Thoracic aorta (tissue), 2 donors: ENCODE data around the gene HERC6. TPM values are rescaled to one million over a fixed set of nuclear protein-coding genes. Genes with fewer than 3 reads are reported as not detected.
"Not testable (repeated sequence)": the region's sequence is repeated elsewhere in the genome, so short reads cannot be mapped to it uniquely, and the experiment has no call there.

Source experiments
- ATAC-seq: fragments of 150-250 bp; one replicate; pipeline ENCODE4 v1.8.0; 2017; ENCODE audit warnings: low read depth; ENCODE audit not compliant: insufficient number of reproducible peaks, low FRiP score
- DNase-seq: peaks from one replicate; pipeline ENCODE4 v3.0.0-alpha.2; 2020; ENCODE audit warnings: low spot score
- H3K27ac ChIP-seq, 2 donors: fragments of 200-600 bp; sonication (generic); 1 replicate in 1 of 2; 2 replicates in 1 of 2; pipeline ENCODE4 v1.5.1; 2016; ENCODE audit warnings: mild to moderate bottlenecking in 2 of 2, moderate library complexity in 2 of 2
- H3K27me3 ChIP-seq: fragments of 200-600 bp; sonication (generic); replicated peaks from 2 replicates; pipeline ENCODE4 v1.6.0; 2016; ENCODE audit warnings: mild to moderate bottlenecking; ENCODE audit not compliant: insufficient read depth
- H3K36me3 ChIP-seq: fragments of 200-600 bp; sonication (generic); one replicate; pipeline ENCODE4 v1.5.1; 2016
- H3K4me1 ChIP-seq, 2 donors: fragments of 200-600 bp; sonication (generic); 1 replicate in 1 of 2; 2 replicates in 1 of 2; pipeline versions ENCODE4 v1.5.1 to v1.6.0; 2016; ENCODE audit warnings: low read depth in 2 of 2, mild to moderate bottlenecking in 1 of 2; ENCODE audit not compliant: control insufficient read depth in 1 of 2
- H3K4me3 ChIP-seq: fragments of 200-600 bp; sonication (generic); 2 replicates; pipeline ENCODE4 v1.5.1; 2016; ENCODE audit warnings: mild to moderate bottlenecking
- H3K9me3 ChIP-seq: fragments of 200-600 bp; sonication (generic); 2 replicates; pipeline ENCODE4 v1.5.1; 2016
- CTCF ChIP-seq: fragments of 200-600 bp; sonication (generic); IDR thresholded peaks from one replicate; pipeline ENCODE4 v1.5.1; 2019; ENCODE audit warnings: antibody characterized with exemption
- total RNA-seq, 2 donors: library from RNA; depleted of rRNA; stranded (reverse); fragments of >200 nt; gene quantifications; one replicate each; pipeline versions ENCODE4 v1.1.0 to v1.2.3, GENCODE V29; 2016

Gene HERC6
- total RNA-seq, 2 donors from 2014 or later = 7.8 to 12.9 TPM

DNA sequence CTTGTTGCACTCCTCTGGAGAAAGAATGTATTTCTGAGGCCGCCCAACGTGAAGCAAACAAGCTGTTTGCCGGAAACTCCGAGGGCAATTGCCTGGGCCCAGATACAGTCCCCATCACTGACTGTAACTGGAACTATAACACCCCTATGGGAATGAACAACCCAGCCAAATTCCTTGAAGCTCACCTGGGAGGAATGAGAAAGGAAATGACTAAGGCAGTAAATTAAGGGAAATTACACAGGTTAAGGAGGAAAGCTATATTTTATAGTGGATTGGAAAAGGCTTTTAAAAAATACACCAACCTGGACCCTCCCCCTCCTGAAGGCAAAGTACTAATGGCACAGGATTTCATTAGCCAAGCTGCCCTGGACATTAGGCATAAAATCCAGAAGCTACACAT lies 66.6 kb downstream of the HERC6 start:
- Histone ChIP-seq H3K27me3 (no peaks in the 10 kb centered on the region), H3K27ac (no peak overlapping the region), H3K9me3 (no peaks in the 10 kb centered on the region), H3K4me3 (no peak overlapping the region), H3K4me1 (no peaks in the 10 kb centered on the region), H3K36me3 (no peaks in the 10 kb centered on the region)
- ATAC-seq = no peak
- no peak for TF ChIP-seq CTCF
- no peak for DNase-seq

DNA sequence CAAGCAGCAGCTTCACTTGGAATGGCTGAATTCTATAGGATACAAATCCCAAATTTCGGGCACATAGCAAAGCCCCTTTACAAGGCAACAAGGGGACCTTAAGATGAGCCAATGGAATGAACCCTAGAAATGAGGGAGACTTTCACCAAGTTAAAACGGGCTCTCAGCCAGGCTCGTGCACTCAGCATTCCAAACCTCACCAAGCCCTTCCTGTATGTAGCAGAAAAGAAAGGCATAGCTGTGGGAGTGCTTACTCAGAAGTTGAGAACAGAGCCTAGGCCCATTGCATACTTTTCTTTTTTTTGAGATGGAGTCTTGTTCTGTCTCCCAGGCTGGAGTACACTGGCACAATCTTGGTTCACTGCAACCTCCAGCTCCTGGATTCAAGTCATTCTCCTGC lies 67.5 kb downstream of the HERC6 start:
- Histone ChIP-seq H3K27ac (no peak overlapping the region), H3K27me3 (no peaks in the 10 kb centered on the region), H3K4me3 (no peak overlapping the region), H3K36me3 (no peaks in the 10 kb centered on the region), H3K4me1 (no peaks in the 10 kb centered on the region), H3K9me3 (no peaks in the 10 kb centered on the region)
- DNase-seq (no peak), ATAC-seq (no peak)
- TF ChIP-seq CTCF = no peak

GRCh38 chr4:88447371-88448095 lies 68.9 kb downstream of the HERC6 start:
- Histone ChIP-seq H3K9me3 (no peaks in the 10 kb centered on the region), H3K27me3 (no peaks in the 10 kb centered on the region), H3K4me3 (no peak overlapping the region), H3K36me3 (no peaks in the 10 kb centered on the region), H3K27ac (no peak overlapping the region), H3K4me1 (no peaks in the 10 kb centered on the region)
- no peak for TF ChIP-seq CTCF
- DNase-seq = no peak
- ATAC-seq = no peak

DNA sequence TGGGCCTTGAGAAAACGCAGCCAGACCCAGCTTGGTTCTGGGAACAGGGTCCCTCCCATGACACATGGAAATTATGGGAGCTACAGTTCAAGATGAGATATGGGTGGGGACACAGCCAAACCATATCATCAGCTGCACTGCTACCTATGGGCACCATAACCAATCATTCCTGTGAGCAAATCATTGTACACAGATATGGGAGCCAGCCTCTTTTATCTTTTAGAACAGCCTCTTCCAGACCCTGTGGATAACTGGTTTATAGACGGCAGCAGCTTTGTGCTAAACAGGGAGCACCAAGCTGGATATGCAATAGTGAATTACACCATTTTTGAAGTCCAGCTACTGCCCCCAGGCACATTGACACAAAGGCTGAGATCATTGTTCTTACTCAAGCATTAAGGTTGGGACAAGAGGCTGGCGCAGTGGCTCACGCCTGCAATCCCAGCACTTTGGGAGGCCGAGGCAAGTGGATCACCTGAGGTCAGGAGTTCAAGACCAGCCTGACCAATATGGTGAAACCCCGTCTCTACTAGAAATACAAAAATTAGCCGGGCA lies 69.6 kb downstream of the HERC6 start:
- not testable (repeated sequence) for H3K4me1 ChIP-seq, ATAC-seq, DNase-seq, H3K27me3 ChIP-seq, H3K9me3 ChIP-seq, H3K36me3 ChIP-seq, H3K27ac ChIP-seq, H3K4me3 ChIP-seq

- Histone ChIP-seq H3K36me3 (no peaks in the 10 kb centered on the region), H3K27ac (no peak overlapping the region), H3K4me1 (no peaks in the 10 kb centered on the region), H3K9me3 (no peaks in the 10 kb centered on the region), H3K4me3 (no peak overlapping the region), H3K27me3 (no peaks in the 10 kb centered on the region)
- ATAC-seq (no peak), DNase-seq (no peak)
- TF ChIP-seq CTCF = no peak
Measured at GRCh38 chr4:88448889-88449288, 70.2 kb downstream of the HERC6 start.

DNA sequence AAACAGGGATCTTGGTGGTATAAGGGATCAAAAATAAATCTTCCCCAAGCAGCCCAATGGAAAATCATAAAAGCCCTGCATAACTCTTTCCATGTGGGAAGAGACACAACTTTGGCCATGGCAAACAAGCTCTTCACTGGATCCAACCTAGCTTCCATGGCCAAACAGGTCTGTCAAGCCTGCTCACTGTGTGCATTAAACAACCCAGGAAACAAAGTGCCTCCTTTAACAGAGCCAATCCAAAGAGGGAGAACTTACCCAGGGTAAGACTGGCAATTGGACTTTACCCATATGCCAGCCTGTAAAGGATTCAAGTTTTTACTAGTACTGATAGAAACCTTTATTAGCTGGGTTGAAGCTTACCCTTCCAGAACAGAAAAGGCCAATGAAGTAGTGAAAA lies 70.6 kb downstream of the HERC6 start:
- no peak overlapping the region for H3K27ac ChIP-seq
- H3K4me3 ChIP-seq = no peak overlapping the region
- H3K36me3 ChIP-seq = no peaks in the 10 kb centered on the region
- H3K9me3 ChIP-seq = no peaks in the 10 kb centered on the region
- H3K27me3 ChIP-seq = no peaks in the 10 kb centered on the region
- ATAC-seq (no peak), DNase-seq (no peak)
- TF ChIP-seq CTCF = no peak
- H3K4me1 ChIP-seq = no peaks in the 10 kb centered on the region
